ENCODE results near the gene SEPTIN8.

SEPTIN8 gene

DNA sequence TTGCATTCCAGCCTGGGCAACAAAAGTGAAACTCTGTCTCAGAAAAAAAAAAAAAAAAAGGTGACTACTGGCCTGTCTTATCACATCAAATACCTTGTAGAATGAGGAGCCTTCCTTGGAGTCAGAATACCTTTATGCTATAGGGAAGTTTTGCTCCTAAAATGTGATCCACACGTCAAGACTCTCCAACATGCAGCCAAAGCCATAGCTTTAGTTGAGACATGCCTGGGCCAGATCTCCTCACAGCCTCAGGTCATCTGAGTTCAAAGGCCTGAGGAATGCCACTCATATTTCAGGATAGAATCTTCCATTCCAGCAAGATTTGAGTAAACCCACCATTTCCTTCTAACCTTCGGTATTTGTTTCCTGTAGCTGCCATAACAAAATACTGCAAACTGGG lies 22.4 kb upstream of the SEPTIN8 start:
- Histone ChIP-seq H3K27ac (ENCODE audit: low read depth, low read length) (no peak overlapping the region), H3K9ac (ENCODE audit: low read depth, low read length) (no peak overlapping the region), H3K27me3 (ENCODE audit: control insufficient read depth, insufficient read depth, low read length) (no peaks in the 10 kb centered on the region), H3K36me3 (ENCODE audit: control insufficient read depth, insufficient read depth, low read length) (no peaks in the 10 kb centered on the region), H3K4me1 (ENCODE audit: control insufficient read depth, insufficient read depth, low read length) (no peaks in the 10 kb centered on the region), H3K4me3 (ENCODE audit: low read depth, low read length) (no peak overlapping the region), H3K9me3 (ENCODE audit: control insufficient read depth, insufficient read depth, low read length) (no peaks in the 10 kb centered on the region)

DNA sequence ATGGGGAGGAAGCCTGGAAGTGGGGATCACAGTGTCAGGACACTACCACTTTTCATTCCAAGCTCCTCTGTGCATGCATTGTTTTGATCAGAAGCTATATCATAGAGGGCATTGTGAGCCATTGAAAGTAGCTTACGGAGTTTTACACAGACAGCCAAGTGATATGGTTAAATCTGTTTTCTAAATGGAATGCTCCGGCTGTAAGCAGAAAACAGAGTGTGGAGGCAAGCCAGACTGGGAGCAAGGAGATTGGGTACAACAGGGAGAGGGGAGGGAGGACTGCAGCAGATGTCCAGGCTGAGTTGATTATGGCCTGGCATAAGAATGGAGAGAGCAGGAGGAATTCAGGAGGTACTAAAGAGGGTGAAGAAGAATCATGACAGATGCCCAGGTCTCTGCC lies 20.6 kb upstream of the SEPTIN8 start:
- Histone ChIP-seq H3K4me3 (ENCODE audit: low read depth, low read length) (no peak overlapping the region), H3K9me3 (ENCODE audit: control insufficient read depth, insufficient read depth, low read length) (no peaks in the 10 kb centered on the region), H3K27me3 (ENCODE audit: control insufficient read depth, insufficient read depth, low read length) (0 out of 2 replicates have a peak, but pooled peaks cover under 1% of the 10 kb centered on the region), H3K4me1 (ENCODE audit: control insufficient read depth, insufficient read depth, low read length) (no peaks in the 10 kb centered on the region), H3K9ac (ENCODE audit: low read depth, low read length) (no peak overlapping the region), H3K36me3 (ENCODE audit: control insufficient read depth, insufficient read depth, low read length) (no peaks in the 10 kb centered on the region), H3K27ac (ENCODE audit: low read depth, low read length) (no peak overlapping the region)

DNA sequence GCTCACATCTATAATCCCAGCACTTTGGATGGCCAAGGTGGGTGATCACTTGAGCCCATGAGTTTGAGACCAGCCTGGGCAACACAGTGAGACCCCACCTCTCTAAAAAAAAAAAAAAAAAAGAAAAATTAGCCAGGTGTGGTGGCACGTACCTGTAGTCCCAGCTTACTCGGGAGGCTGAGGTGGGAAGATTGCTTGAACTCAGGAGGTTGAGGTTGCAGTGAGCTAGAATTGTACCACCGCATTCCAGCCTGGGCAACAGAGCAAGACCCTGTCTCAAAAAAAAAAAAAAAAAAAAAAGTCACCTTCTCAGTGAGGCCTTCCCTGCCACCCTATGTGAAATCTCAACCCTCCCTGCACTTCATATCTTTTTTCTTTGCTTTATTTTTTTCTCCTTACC lies 14.0 kb upstream of the SEPTIN8 start:
- Histone ChIP-seq H3K4me1 (ENCODE audit: control insufficient read depth, insufficient read depth, low read length) (peaks cover 6% of the 10 kb centered on the region; the same call in 1 of the 2 replicates), H3K36me3 (ENCODE audit: control insufficient read depth, insufficient read depth, low read length) (no peaks in the 10 kb centered on the region), H3K9ac (ENCODE audit: low read depth, low read length) (no peak overlapping the region), H3K27me3 (ENCODE audit: control insufficient read depth, insufficient read depth, low read length) (0 out of 2 replicates have a peak, but pooled peaks cover 3% of the 10 kb centered on the region), H3K27ac (ENCODE audit: low read depth, low read length) (no peak overlapping the region), H3K4me3 (ENCODE audit: low read depth, low read length) (no peak overlapping the region), H3K9me3 (ENCODE audit: control insufficient read depth, insufficient read depth, low read length) (no peaks in the 10 kb centered on the region)

DNA sequence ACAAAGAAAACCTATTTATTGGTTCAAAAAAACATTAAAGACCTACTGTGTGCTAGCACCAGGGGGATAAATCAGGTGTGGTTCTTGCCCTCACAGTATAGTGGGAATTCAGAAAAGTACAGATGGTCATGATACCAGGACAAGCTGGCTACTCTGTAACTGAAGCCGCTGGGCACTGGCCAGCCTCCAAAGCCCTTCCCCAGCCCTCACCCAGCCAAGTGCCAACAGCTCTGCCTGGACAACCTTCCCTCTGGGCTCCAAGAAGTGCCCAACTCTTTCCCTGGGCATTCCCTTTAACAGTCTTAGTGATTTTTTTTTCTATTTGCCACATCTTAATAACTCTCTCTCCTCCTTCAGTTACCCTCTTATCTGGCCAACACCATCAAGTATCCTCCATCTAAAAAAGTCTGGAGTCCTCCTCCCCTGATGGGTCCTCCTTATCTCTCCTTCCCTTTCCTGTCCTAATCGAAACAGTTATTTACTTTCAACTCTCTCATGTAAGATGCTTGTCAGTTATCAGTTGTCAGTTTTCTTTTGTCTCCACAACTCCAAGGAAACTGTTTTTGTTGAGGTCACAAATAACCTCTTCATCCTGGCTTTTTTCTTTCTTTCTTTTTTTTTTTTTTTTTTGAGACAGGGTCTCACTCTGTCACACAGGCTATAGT lies 13.3 kb upstream of the SEPTIN8 start:
- no peaks in the 10 kb centered on the region for H3K9me3 ChIP-seq (ENCODE audit: control insufficient read depth, insufficient read depth, low read length)
- H3K27ac ChIP-seq (ENCODE audit: low read depth, low read length) = no peak overlapping the region
- H3K9ac ChIP-seq (ENCODE audit: low read depth, low read length) = no peak overlapping the region
- peaks cover 6% of the 10 kb centered on the region; the same call in 1 of the 2 replicates for H3K4me1 ChIP-seq (ENCODE audit: control insufficient read depth, insufficient read depth, low read length)
- H3K36me3 ChIP-seq (ENCODE audit: control insufficient read depth, insufficient read depth, low read length) = no peaks in the 10 kb centered on the region
- H3K4me3 ChIP-seq (ENCODE audit: low read depth, low read length) = no peak overlapping the region
- H3K27me3 ChIP-seq (ENCODE audit: control insufficient read depth, insufficient read depth, low read length) = 0 out of 2 replicates have a peak, but pooled peaks cover 3% of the 10 kb centered on the region

DNA sequence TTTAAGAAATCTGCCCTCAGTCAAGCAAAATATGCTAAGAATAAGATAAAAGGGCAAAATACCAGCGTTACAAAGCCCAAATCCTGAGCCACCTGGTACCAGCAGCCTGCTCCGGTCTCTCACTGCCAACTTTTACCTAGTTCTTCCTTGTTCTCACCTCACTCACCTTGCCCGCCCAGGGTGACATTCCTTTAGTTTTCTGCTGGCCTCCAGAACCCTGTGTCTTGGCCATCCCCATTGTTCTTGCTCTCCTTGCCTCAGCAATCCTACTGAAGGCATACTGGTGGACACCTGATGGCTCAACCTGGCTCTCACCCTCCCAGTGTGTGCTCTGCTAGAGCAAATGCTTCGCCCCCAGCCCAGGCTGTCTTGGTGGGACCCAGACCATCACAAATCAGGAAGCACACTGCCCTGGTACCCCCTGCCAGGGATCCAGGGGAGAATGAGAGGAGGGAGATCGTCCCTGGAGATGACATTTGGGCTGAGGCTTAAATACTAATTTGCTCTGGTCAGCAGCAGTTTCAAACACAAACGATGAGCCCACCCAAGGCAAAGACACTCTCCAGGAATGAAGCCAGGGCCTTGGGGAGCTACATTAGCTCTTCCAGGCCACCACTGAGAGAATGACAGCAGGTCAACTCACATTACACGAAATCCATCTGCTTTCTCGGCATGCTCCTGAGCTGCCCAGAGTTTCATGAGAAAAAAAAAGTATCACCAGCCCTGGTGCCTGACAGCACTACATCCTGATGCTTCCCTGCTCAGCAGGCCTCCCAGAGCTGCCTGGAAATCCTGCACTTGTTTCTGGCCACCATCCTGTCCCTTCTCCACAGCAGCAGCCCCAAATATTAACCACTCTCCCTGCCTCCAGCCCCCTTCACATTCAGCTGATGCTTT lies 12.2 kb upstream of the SEPTIN8 start:
- no peaks in the 10 kb centered on the region for H3K36me3 ChIP-seq (ENCODE audit: control insufficient read depth, insufficient read depth, low read length)
- no peak overlapping the region for H3K4me3 ChIP-seq (ENCODE audit: low read depth, low read length)
- 0 out of 2 replicates have a peak, but pooled peaks cover 3% of the 10 kb centered on the region for H3K27me3 ChIP-seq (ENCODE audit: control insufficient read depth, insufficient read depth, low read length)
- no peak overlapping the region for H3K27ac ChIP-seq (ENCODE audit: low read depth, low read length)
- H3K4me1 ChIP-seq (ENCODE audit: control insufficient read depth, insufficient read depth, low read length) = peaks cover 6% of the 10 kb centered on the region; the same call in 1 of the 2 replicates
- H3K9me3 ChIP-seq (ENCODE audit: control insufficient read depth, insufficient read depth, low read length) = no peaks in the 10 kb centered on the region
- no peak overlapping the region for H3K9ac ChIP-seq (ENCODE audit: low read depth, low read length)

DNA sequence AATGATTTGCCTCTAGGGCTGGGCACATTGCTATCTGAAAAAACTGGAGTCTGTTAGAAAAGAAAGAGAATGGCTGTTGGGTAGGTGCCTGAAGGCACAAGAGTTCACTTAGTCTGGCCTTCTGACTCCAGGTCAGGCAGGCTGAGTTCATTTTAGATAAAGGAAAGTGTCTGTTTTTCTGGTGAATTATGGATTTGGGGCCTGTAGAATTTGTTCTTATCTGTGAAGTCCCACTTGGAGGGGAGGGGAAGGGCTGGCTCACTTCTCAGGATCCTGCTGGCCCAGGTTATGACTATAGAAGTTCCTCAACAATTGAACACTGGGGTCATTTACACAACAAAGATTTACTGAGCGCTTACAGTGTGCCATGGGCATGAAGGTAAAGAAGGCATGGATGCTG lies 11.5 kb upstream of the SEPTIN8 start:
- Histone ChIP-seq H3K27ac (ENCODE audit: low read depth, low read length) (no peak overlapping the region), H3K4me1 (ENCODE audit: control insufficient read depth, insufficient read depth, low read length) (peaks cover 6% of the 10 kb centered on the region; the same call in 1 of the 2 replicates), H3K27me3 (ENCODE audit: control insufficient read depth, insufficient read depth, low read length) (0 out of 2 replicates have a peak, but pooled peaks cover 3% of the 10 kb centered on the region)

DNA sequence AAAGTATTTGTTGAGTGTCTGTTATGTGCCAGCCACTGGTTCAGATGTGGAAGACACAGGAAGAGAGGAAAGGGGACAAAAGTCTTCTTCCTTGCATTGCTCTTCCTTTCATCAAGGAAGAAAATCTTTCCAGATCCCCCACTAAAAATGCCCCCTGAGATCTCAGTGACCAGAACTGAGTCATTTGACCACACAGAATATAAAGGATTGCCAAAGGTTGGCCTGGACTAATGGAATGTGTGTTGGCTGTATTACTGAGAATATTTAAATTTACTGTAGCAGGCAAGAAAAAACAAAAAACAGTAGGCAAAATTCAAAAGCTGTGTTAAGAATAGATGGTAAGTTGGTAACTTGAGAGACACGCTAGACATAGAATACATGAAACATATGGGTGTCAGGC lies 10.0 kb upstream of the SEPTIN8 start:
- no peaks in the 10 kb centered on the region for H3K9me3 ChIP-seq (ENCODE audit: control insufficient read depth, insufficient read depth, low read length)
- no peak overlapping the region for H3K4me3 ChIP-seq (ENCODE audit: low read depth, low read length)
- H3K4me1 ChIP-seq (ENCODE audit: control insufficient read depth, insufficient read depth, low read length) = peaks cover 6% of the 10 kb centered on the region; the same call in 1 of the 2 replicates
- no peak overlapping the region for H3K9ac ChIP-seq (ENCODE audit: low read depth, low read length)
- no peaks in the 10 kb centered on the region; the same call in 1 of the 2 replicates for H3K27me3 ChIP-seq (ENCODE audit: control insufficient read depth, insufficient read depth, low read length)
- no peaks in the 10 kb centered on the region for H3K36me3 ChIP-seq (ENCODE audit: control insufficient read depth, insufficient read depth, low read length)
- no peak overlapping the region for H3K27ac ChIP-seq (ENCODE audit: low read depth, low read length)

More for the DNA sequence above, 11.5 kb upstream of the SEPTIN8 start:
- Histone ChIP-seq H3K9ac (ENCODE audit: low read depth, low read length) (no peak overlapping the region), H3K9me3 (ENCODE audit: control insufficient read depth, insufficient read depth, low read length) (no peaks in the 10 kb centered on the region), H3K36me3 (ENCODE audit: control insufficient read depth, insufficient read depth, low read length) (no peaks in the 10 kb centered on the region), H3K4me3 (ENCODE audit: low read depth, low read length) (no peak overlapping the region)

DNA sequence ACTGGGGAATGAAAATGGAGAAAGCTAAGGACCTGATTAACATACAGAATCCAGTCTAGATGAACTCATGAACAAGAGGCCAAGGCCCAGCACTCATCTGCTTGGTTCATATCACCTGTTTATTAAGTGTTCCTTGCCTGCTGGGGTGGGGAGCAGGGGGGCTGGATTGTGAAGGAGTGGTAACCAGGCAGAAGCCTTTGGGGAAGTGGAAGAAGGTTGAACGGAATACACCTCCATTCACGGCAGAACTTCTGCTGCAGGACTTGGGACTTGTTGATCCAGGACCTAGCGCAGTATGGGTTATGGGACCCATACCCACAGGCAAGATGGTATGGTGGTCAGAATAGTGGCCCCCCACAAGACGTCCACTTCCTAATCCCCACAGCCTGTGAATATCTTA lies 8.8 kb upstream of the SEPTIN8 start:
- Histone ChIP-seq H3K27me3 (ENCODE audit: control insufficient read depth, insufficient read depth, low read length) (peaks cover 3% of the 10 kb centered on the region; the same call in 1 of the 2 replicates), H3K4me1 (ENCODE audit: control insufficient read depth, insufficient read depth, low read length) (peaks cover 6% of the 10 kb centered on the region; the same call in 1 of the 2 replicates), H3K9ac (ENCODE audit: low read depth, low read length) (no peak overlapping the region), H3K27ac (ENCODE audit: low read depth, low read length) (no peak overlapping the region), H3K9me3 (ENCODE audit: control insufficient read depth, insufficient read depth, low read length) (no peaks in the 10 kb centered on the region), H3K4me3 (ENCODE audit: low read depth, low read length) (no peak overlapping the region), H3K36me3 (ENCODE audit: control insufficient read depth, insufficient read depth, low read length) (no peaks in the 10 kb centered on the region)

DNA sequence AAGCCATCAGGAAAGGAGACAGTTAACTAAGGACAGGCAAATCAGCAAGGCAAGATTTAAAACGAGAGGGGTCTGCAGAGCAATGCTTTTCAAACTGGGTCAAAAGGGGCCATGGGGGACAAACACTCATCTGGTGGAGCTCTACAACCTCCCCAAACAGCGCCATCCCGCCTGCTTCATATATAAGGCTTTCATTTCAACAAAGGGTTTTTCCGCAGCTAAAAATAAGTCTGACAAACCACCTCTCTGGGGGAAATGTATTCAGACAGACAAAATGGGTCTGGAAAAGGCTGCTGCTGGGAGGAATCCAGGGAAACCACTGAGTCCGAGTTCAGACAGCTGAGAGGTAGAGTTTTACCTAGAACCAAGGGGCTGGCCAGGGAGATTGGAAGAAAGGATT lies 8.3 kb upstream of the SEPTIN8 start:
- H3K27ac ChIP-seq (ENCODE audit: low read depth, low read length) = no peak overlapping the region
- peaks cover 5% of the 10 kb centered on the region; the same call in 1 of the 2 replicates for H3K27me3 ChIP-seq (ENCODE audit: control insufficient read depth, insufficient read depth, low read length)
- H3K4me3 ChIP-seq (ENCODE audit: low read depth, low read length) = no peak overlapping the region
- H3K4me1 ChIP-seq (ENCODE audit: control insufficient read depth, insufficient read depth, low read length) = peaks cover 6% of the 10 kb centered on the region; the same call in 1 of the 2 replicates
- no peak overlapping the region for H3K9ac ChIP-seq (ENCODE audit: low read depth, low read length)
- no peaks in the 10 kb centered on the region for H3K36me3 ChIP-seq (ENCODE audit: control insufficient read depth, insufficient read depth, low read length)
- no peaks in the 10 kb centered on the region for H3K9me3 ChIP-seq (ENCODE audit: control insufficient read depth, insufficient read depth, low read length)

DNA sequence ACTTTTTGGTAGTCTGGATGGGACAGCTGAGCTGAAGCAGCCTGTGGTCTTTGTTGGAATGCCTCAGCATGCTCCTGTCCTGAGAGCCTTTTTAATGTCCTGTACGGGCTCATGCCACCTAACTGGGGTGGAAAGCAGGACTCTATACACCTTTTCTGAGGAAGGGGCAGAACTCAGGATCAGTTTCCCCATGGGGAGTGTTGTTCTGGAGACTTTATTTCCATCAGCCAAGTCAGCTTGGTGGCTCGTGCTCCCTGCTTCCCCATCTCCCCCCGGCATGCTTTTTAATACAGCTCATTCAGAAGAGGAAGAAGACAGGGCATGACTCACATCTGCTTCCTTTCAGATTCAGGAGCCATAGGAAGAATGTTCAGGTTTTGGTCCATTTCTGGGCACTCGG lies 5.1 kb upstream of the SEPTIN8 start:
- H3K4me1 ChIP-seq (ENCODE audit: control insufficient read depth, insufficient read depth, low read length) = peaks cover 7% of the 10 kb centered on the region; the same call in 1 of the 2 replicates
- no peaks in the 10 kb centered on the region for H3K9me3 ChIP-seq (ENCODE audit: control insufficient read depth, insufficient read depth, low read length)
- peaks cover 34% of the 10 kb centered on the region for H3K27me3 ChIP-seq (ENCODE audit: control insufficient read depth, insufficient read depth, low read length)
- H3K4me3 ChIP-seq (ENCODE audit: low read depth, low read length) = no peak overlapping the region
- no peak overlapping the region for H3K27ac ChIP-seq (ENCODE audit: low read depth, low read length)
- no peak overlapping the region for H3K9ac ChIP-seq (ENCODE audit: low read depth, low read length)
- no peaks in the 10 kb centered on the region for H3K36me3 ChIP-seq (ENCODE audit: control insufficient read depth, insufficient read depth, low read length)

DNA sequence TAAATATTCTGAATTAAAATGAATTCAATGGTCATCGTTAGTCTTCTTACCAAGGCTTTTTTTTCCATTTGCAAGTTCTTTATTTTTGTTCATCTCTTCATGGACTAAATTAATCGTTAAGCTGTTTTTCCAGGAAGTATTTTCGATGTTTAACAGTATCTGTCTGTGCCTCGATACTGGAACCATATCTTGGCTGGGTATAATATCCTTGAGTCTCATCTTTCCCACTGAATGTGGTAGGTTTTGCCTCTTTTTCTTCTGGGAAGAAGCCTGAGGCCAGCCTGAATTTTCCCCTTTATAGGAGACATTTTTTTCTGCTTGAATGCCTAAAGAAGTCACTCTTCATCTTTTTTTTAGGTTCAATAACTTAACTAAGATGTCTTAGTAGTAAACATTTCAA lies 4.0 kb upstream of the SEPTIN8 start:
- Histone ChIP-seq H3K9me3 (ENCODE audit: control insufficient read depth, insufficient read depth, low read length) (no peaks in the 10 kb centered on the region), H3K9ac (ENCODE audit: low read depth, low read length) (no peak overlapping the region), H3K36me3 (ENCODE audit: control insufficient read depth, insufficient read depth, low read length) (no peaks in the 10 kb centered on the region), H3K27me3 (ENCODE audit: control insufficient read depth, insufficient read depth, low read length) (peaks cover 42% of the 10 kb centered on the region), H3K27ac (ENCODE audit: low read depth, low read length) (no peak overlapping the region), H3K4me1 (ENCODE audit: control insufficient read depth, insufficient read depth, low read length) (peaks cover 10% of the 10 kb centered on the region; the same call in 1 of the 2 replicates), H3K4me3 (ENCODE audit: low read depth, low read length) (no peak overlapping the region)
